HEK293 (cell line): ENCODE measurements around the gene IQCF2.

Experiments
- CTCF ChIP-seq: fragments of 450-650 bp; formaldehyde crosslinking; IDR thresholded peaks from 2 replicates; pipeline ENCODE4 v1.5.1; 2016; ENCODE audit warnings: missing biosample characterization, missing genetic modification characterization
- GLI2 ChIP-seq: fragments of 450-650 bp; formaldehyde crosslinking; IDR thresholded peaks from 2 replicates; pipeline ENCODE4; 2017; ENCODE audit warnings: missing biosample characterization, missing genetic modification characterization, low read depth, borderline replicate concordance
- HOXA7 ChIP-seq: sonication (generic); formaldehyde crosslinking; IDR thresholded peaks from 2 replicates; pipeline ENCODE4 v1.8.1; 2022; ENCODE audit warnings: missing genetic modification reagents, borderline replicate concordance
- REST ChIP-seq: fragments of 450-650 bp; formaldehyde crosslinking; IDR thresholded peaks from 2 replicates; pipeline ENCODE4 v1.5.1; 2016; ENCODE audit warnings: missing biosample characterization, missing genetic modification characterization
- ZBTB20 ChIP-seq: fragments of 450-650 bp; formaldehyde crosslinking; IDR thresholded peaks from 2 replicates; pipeline ENCODE4 v1.5.1; 2016; ENCODE audit warnings: missing biosample characterization, missing genetic modification characterization
- ZBTB44 ChIP-seq: fragments of 450-650 bp; IDR thresholded peaks from 2 replicates; pipeline ENCODE4 v1.5.1; 2018; ENCODE audit warnings: missing biosample characterization, mild to moderate bottlenecking, missing genetic modification characterization
- ZNF10 ChIP-seq: fragments of 450-650 bp; formaldehyde crosslinking; IDR thresholded peaks from 2 replicates; pipeline ENCODE4 v1.5.1; 2017; ENCODE audit warnings: missing biosample characterization, missing genetic modification characterization
- ZNF114 ChIP-seq: fragments of 450-650 bp; formaldehyde crosslinking; IDR thresholded peaks from 2 replicates; pipeline ENCODE4 v1.5.0; 2017; ENCODE audit warnings: missing biosample characterization, missing genetic modification characterization
- ZNF184 ChIP-seq: fragments of 450-650 bp; IDR thresholded peaks from 2 replicates; pipeline ENCODE4 v1.5.1; 2018; ENCODE audit warnings: missing biosample characterization, mild to moderate bottlenecking, missing genetic modification characterization

GRCh38 chr3:51869304-51869703 is 7.9 kb downstream of the IQCF2 start:
- TF ChIP-seq CTCF (tag by site-specific recombination), result no peak
- no peak for TF ChIP-seq HOXA7 (CRISPR knock-in tag)
- TF ChIP-seq REST (tag by site-specific recombination), result no peak
- TF ChIP-seq ZBTB20 (tag by site-specific recombination), result no peak
- no peak for TF ChIP-seq ZNF10
- no peak for TF ChIP-seq GLI2
- no peak for TF ChIP-seq ZNF114 (tag by site-specific recombination)
- TF ChIP-seq ZBTB44, result no peak
- no peak for TF ChIP-seq ZNF184 (tag by site-specific recombination)
